KG1 (cell line): ENCODE data around the gene TMEM240.
"Not testable (repeated sequence)": the region's sequence is repeated elsewhere in the genome, so short reads cannot be mapped to it uniquely, and the experiment has no call there.

ENCODE experiments used
- DNase-seq: peaks from one replicate; lab custom pipeline; 2025; lab: John Stamatoyannopoulos, UW

The TMEM240 gene

GRCh38 chr1:1540818-1541628 lies 599 bp upstream of the TMEM240 start:
- DNase-seq: no peak

GRCh38 chr1:1539310-1540089 lies 924 bp downstream of the TMEM240 start:
- DNase-seq: no peak

GRCh38 chr1:1538989-1539309 lies 1.5 kb downstream of the TMEM240 start:
- no peak for DNase-seq

GRCh38 chr1:1538334-1538733 lies 2.1 kb downstream of the TMEM240 start:
- no peak for DNase-seq

- DNase-seq: no peak
These were observed 2.7 kb downstream of the TMEM240 start for GRCh38 chr1:1537626-1538250.

GRCh38 chr1:1536938-1537546 lies 3.4 kb downstream of the TMEM240 start:
- no peak for DNase-seq

GRCh38 chr1:1536019-1536937 lies 4.1 kb downstream of the TMEM240 start:
- no peak for DNase-seq

- DNase-seq: no peak
These were observed 5.0 kb downstream of the TMEM240 start for GRCh38 chr1:1535201-1536018.

GRCh38 chr1:1534401-1535154 lies 5.8 kb downstream of the TMEM240 start:
- DNase-seq: no peak

- DNase-seq: not testable (repeated sequence)
These were observed 6.5 kb downstream of the TMEM240 start for GRCh38 chr1:1533894-1534291.

- DNase-seq: not testable (repeated sequence)
These were observed 7.1 kb downstream of the TMEM240 start for GRCh38 chr1:1533176-1533893.

GRCh38 chr1:1531947-1532346 lies 8.5 kb downstream of the TMEM240 start:
- no peak for DNase-seq

GRCh38 chr1:1529936-1530335 lies 10.5 kb downstream of the TMEM240 start:
- no peak for DNase-seq

- no peak for DNase-seq
These were observed 11.1 kb downstream of the TMEM240 start for GRCh38 chr1:1529321-1529720.

- DNase-seq: no peak
These were observed 11.8 kb downstream of the TMEM240 start for GRCh38 chr1:1528301-1529267.

GRCh38 chr1:1527092-1527816 lies 13.2 kb downstream of the TMEM240 start:
- no peak for DNase-seq

- not testable (repeated sequence) for DNase-seq
These were observed 13.9 kb downstream of the TMEM240 start for GRCh38 chr1:1526476-1526875.
